ENCODE measurements around the gene PXK.

Gene PXK

GRCh38 chr3:58417075-58417474 is 84.4 kb downstream of the PXK start:
- ChIA-PET POLR2A (no interaction called here), CTCF (interaction anchor here (0.8 to 5.0 kb wide), 10 partner anchors 8 to 110 kb away, joined by 3 to 155 read pairs (median 16); partner anchors contain the start of genes HTD2, PDHB, PXK and RPP14)
- no peak for TF ChIP-seq CTCF (IDR thresholded peaks at IDR 0.05; ENCODE audit: insufficient read depth, low read length, missing control alignments)
- DNase-seq (ENCODE audit: low read depth, low spot score): no peak
- H3K4me3 ChIP-seq (ENCODE audit: low read depth, low read length): no peak overlapping the region

- no peak for DNase-seq (ENCODE audit: low read depth, low spot score)
- POLR2A ChIA-PET: interaction anchor here (0.8 kb wide), 1 partner anchor 83 kb away, joined by 3 read pairs; no protein-coding TSS in a partner anchor
- CTCF ChIA-PET: interaction anchor here (0.7 to 5.0 kb wide), 8 partner anchors 10 to 114 kb away, joined by 3 to 155 read pairs (median 4); partner anchors contain the start of genes HTD2, PDHB and RPP14
Measured at GRCh38 chr3:58418227-58418626, 85.5 kb downstream of the PXK start.

GRCh38 chr3:58419780-58420507 is 87.3 kb downstream of the PXK start:
- no peak overlapping the region for H3K4me3 ChIP-seq (ENCODE audit: low read depth, low read length)
- ChIA-PET CTCF (interaction anchor here (0.9 to 4.9 kb wide), 5 partner anchors 24 to 113 kb away, joined by 3 to 35 read pairs (median 8); partner anchors contain the start of genes HTD2 and RPP14), POLR2A (no interaction called here)
- no peak for TF ChIP-seq CTCF (IDR thresholded peaks at IDR 0.05; ENCODE audit: insufficient read depth, low read length, missing control alignments)
- DNase-seq (ENCODE audit: low read depth, low spot score): no peak

More at GRCh38 chr3:58418227-58418626, 85.5 kb downstream of the PXK start:
- H3K4me3 ChIP-seq (ENCODE audit: low read depth, low read length): no peak overlapping the region
- no peak for TF ChIP-seq CTCF (IDR thresholded peaks at IDR 0.05; ENCODE audit: insufficient read depth, low read length, missing control alignments)

- ChIA-PET POLR2A (interaction anchor here (0.7 kb wide), 1 partner anchor 100 kb away, joined by 3 read pairs; no protein-coding TSS in a partner anchor), CTCF (interaction anchor here (0.8 to 4.9 kb wide), 9 partner anchors 9 to 114 kb away, joined by 3 to 35 read pairs (median 3); partner anchors contain the start of genes HTD2 and RPP14)
- TF ChIP-seq CTCF (IDR thresholded peaks at IDR 0.05; ENCODE audit: insufficient read depth, low read length, missing control alignments): no peak
- no peak for DNase-seq (ENCODE audit: low read depth, low spot score)
- no peak overlapping the region for H3K4me3 ChIP-seq (ENCODE audit: low read depth, low read length)
Measured at GRCh38 chr3:58421004-58421403, 88.3 kb downstream of the PXK start.

GRCh38 chr3:58422756-58423325 is 90.1 kb downstream of the PXK start:
- no peak for DNase-seq (ENCODE audit: low read depth, low spot score)
- H3K4me3 ChIP-seq (ENCODE audit: low read depth, low read length): no peak overlapping the region
- CTCF ChIA-PET: interaction anchor here (1.1 to 8.8 kb wide), 8 partner anchors 8 to 120 kb away, joined by 3 to 52 read pairs (median 4); partner anchors contain the start of genes HTD2 and RPP14
- TF ChIP-seq CTCF (IDR thresholded peaks at IDR 0.05; ENCODE audit: insufficient read depth, low read length, missing control alignments): peak; percentile 19
- POLR2A ChIA-PET: no interaction called here

GRCh38 chr3:58424613-58425012 is 91.9 kb downstream of the PXK start:
- TF ChIP-seq CTCF (IDR thresholded peaks at IDR 0.05; ENCODE audit: insufficient read depth, low read length, missing control alignments): no peak
- DNase-seq (ENCODE audit: low read depth, low spot score): no peak
- no peak overlapping the region for H3K4me3 ChIP-seq (ENCODE audit: low read depth, low read length)
- ChIA-PET CTCF (interaction anchor here (1.0 to 8.8 kb wide), 9 partner anchors 9 to 206 kb away, joined by 3 to 52 read pairs (median 4); partner anchors contain the start of genes HTD2 and RPP14), POLR2A (interaction anchor here (0.7 to 0.8 kb wide), 2 partner anchors 9 to 108 kb away, joined by 3 to 4 read pairs; partner anchors contain the start of gene PDHB)
